Measurements from ENCODE around the gene BAIAP2L1. TPM values are rescaled to one million over a fixed set of nuclear protein-coding genes. Genes with fewer than 3 reads are reported as not detected.

The BAIAP2L1 gene
- polyA plus RNA-seq, 4 donors = 2.3 to 15.6 (median 14.0) TPM

- DNase-seq (ENCODE audit: low read depth in 4 of 4, low spot score in 3 of 4) = no peak
These were observed 104.1 kb downstream of the BAIAP2L1 start for GRCh38 chr7:98296833-98297232.

GRCh38 chr7:98295467-98296192, 105.3 kb downstream of the BAIAP2L1 start:
- DNase-seq (ENCODE audit: low read depth in 4 of 4, low spot score in 3 of 4) = no peak

DNA sequence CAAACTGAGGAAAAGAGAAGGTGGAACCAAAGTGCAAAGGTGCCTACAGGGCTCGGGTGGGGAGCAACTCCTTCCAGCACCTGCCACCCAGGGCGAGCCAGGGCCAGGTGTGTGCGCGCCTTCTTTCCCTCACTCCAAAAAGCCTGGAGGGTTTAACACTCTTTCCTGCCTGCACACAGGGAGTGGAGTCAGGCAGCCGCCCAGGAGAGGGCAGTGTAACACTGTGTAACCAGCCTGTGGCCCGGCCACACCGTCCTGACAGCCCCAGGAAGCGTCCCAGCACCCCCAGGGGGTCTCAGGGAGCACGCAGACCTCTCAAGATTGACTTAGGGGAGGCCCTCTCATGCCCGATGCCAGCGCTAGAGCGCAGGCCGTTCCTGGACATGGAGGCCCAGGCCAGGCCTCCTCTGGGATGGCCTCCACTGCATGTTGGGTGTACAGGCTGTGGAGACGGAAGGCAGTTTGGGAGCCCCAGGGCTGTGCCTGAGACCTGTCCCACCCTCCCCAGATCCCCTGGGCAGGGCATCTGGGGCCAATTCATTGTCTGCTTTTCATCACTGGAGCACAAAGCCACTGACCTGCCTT, 106.0 kb downstream of the BAIAP2L1 start:
- DNase-seq (ENCODE audit: low read depth in 4 of 4, low spot score in 3 of 4) = no peak

GRCh38 chr7:98294326-98294725, 106.6 kb downstream of the BAIAP2L1 start:
- no peak for DNase-seq (ENCODE audit: low read depth in 4 of 4, low spot score in 3 of 4)

- DNase-seq (ENCODE audit: low read depth in 4 of 4, low spot score in 3 of 4) = no peak
These were observed 107.1 kb downstream of the BAIAP2L1 start for GRCh38 chr7:98293746-98294145.

GRCh38 chr7:98293265-98293664, 107.6 kb downstream of the BAIAP2L1 start:
- no peak for DNase-seq (ENCODE audit: low read depth in 4 of 4, low spot score in 3 of 4)

DNA sequence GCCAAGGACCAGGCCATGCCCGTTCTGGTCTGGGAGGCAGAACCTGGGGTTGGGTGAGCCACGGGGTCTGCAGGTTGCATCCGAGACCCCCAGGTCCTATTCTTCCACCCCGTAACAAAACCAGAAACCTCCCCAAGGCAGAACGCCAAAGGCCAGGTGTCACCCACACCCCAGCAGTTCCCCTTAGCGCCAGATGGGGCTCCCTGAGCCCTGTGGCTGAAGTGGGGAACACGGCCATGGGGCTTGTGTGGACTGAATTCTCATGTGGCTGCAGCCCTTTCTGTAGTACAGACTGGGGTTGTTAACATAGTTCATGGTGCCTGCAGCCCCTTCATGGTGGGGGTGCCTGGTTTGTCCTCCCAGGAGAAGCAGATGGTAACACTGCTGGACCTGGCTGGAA, 109.2 kb downstream of the BAIAP2L1 start:
- DNase-seq (ENCODE audit: low read depth in 4 of 4, low spot score in 3 of 4) = no peak

GRCh38 chr7:98289333-98289875, 111.5 kb downstream of the BAIAP2L1 start:
- DNase-seq (ENCODE audit: low read depth in 4 of 4, low spot score in 3 of 4) = no peak

- no peak for DNase-seq (ENCODE audit: low read depth in 4 of 4, low spot score in 3 of 4)
These were observed 112.6 kb downstream of the BAIAP2L1 start for GRCh38 chr7:98288064-98288823.

GRCh38 chr7:98287486-98287959, 113.4 kb downstream of the BAIAP2L1 start:
- no peak for DNase-seq (ENCODE audit: low read depth in 4 of 4, low spot score in 3 of 4)

- DNase-seq (ENCODE audit: low read depth in 4 of 4, low spot score in 3 of 4) = no peak
These were observed 114.0 kb downstream of the BAIAP2L1 start for GRCh38 chr7:98286701-98287485.

DNA sequence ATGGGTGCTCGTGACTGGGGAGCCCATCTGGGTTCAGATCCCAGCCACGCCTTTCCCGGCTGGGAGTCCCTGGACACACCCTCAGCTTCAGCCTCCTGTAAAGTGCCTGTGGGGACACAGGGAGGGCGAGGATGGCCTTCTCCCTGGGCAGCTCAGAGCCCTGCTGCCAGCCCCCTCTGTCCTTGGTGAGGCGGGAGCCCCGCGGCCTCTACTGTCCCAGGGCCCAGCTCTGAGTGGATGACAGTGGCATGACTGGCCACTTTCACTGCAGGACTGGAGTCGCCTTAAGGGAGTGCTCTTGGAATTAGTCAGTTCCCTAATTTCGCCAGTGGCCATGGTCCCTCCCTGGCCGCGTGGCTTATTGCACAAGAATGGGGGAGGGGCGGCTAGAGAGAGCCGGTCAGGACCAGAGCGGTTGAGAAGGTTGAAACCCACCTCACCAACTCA, 114.8 kb downstream of the BAIAP2L1 start:
- DNase-seq (ENCODE audit: low read depth in 4 of 4, low spot score in 3 of 4) = no peak

DNA sequence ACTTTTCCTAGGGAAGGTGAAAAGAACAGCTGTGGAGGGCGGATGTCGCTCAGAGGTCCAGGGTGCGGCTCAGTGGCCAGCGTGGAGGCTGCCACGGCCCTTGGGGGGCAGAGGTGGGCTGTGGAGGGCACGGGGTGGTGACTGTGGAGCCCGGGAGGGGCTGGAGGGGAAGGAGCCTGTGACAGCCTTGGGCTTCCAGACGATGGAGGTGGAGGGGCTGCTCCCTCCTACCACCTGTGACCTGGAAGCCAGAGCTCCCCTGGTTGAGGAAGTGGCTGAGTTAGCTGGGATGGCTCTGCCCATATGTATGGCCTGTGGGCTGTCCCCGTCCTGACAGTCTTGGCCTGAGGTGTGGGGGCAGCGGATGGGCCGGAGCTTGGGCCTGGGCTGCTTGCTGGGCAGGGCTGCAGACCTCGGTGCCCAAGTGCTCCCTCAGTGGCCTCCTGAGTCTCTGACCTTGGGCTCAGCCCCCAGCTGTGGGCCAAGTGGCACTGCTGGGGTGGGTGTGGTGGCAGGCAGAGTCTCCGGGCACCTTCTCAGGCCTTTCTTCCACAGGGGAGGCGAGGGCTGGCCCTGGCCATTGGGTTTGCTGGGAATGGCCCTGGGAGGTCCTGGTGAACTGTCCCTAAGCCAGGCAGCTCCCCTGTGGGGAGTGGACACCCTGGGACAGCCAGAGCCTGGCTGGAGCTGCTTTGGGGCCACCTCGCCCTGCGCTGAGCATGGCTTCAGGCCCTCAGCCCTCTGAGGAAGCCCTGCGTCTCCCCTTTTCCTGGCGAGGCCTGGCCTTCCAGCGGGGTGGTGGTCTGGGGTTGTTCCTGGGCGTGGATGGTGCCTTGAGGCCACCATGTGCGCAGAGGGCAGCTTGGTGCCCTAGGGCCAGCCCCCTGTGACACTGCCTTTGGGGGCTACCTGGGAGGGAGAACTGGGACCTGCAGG, 115.5 kb downstream of the BAIAP2L1 start:
- DNase-seq (ENCODE audit: low read depth in 4 of 4, low spot score in 3 of 4) = no peak

DNA sequence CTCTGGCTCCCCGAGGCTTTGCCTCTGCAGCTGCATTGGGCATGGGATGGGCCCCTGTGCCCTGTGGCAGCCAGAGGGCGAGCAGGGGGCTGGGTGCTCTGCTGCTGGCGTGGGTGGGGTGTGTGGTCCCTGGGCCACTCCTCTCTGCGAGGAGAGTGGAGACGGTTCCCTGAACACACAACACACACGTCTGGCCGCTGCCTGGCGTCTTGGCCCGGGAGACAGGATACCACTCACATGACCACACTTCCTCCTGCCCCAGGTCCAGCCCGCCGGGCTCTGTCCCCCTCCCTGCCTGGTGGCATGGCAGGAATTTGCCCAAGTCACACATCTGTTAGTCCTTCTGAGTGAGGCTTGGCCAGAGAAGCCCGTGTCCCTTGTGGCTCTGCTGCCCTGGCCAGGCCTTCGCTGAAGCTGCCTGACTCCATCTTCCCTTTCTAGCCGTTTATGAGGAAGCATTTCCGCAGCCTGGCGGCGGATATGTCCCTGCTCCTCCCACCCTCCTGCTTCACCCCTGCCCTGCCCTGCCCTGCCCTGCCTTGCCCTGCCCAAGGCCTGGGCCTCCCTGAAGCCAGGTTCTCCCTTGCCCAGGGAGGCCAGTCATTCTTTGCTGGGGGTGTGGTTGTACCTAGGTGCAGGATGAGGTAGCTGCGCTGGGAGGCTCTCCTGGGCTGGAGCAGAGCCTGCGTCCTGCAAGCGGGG, 116.4 kb downstream of the BAIAP2L1 start:
- DNase-seq (ENCODE audit: low read depth in 4 of 4, low spot score in 3 of 4) = no peak

DNA sequence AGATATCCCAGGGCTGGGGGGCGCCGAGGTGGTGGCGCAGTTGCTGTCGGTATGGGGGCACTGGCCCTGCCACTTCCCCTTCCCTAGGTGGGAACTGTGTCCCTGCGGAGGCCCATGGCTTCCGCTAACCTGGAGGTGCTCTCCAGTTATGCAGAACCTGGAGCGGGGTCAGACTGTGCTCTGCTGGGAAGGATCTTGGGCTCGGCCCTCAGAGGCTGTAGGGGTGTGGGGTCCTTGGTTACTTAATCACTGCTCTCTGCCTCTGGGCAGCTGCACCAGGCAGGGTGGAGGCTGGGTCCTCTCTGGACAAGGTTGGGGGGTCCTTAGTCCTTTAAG, 117.0 kb downstream of the BAIAP2L1 start:
- no peak for DNase-seq (ENCODE audit: low read depth in 4 of 4, low spot score in 3 of 4)

DNA sequence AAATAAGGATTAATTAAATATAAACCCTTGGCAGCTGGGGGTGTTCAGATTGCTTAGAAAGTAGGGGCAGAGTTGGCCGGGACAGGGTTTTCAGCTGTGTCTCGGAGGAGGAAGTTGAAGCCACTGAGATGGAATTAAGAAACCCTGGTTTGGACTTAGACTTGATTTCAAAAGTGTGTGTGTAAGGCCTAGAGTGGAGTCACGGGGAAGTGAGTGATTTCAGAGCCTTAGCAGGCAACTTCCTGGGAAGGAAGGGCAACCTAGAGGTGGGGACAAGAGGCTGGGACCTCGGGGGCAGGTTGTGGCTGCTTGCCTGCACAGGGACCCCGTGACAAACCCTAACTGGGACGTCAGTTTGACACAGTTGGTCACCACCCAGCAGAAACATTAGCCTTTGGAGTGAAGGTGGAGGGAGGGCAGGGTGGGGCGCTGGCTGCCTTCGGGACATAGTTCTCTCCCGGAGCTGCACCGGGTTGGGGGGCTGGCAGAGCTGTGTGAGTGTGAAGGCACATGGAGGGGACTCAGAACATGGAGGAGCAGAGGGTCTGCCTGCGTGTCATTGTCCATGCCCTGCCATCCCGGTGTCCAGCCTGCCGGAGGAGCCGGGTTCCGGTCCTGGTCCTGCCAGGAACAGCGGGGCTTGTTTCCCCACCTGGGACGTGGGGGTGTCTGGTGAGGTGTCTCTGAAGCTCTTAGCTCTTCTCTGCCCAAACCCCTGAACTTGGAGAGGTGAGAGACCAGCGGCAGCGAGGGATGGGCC, 117.6 kb downstream of the BAIAP2L1 start:
- DNase-seq (ENCODE audit: low read depth in 4 of 4, low spot score in 3 of 4) = no peak

- DNase-seq (ENCODE audit: low read depth in 4 of 4, low spot score in 3 of 4) = no peak
These were observed 118.2 kb downstream of the BAIAP2L1 start for GRCh38 chr7:98282703-98283102.
